GM12864 (cell line): ENCODE results near the gene HAND2.

Source experiments
- DNase-seq: peaks from one replicate; pipeline ENCODE4 v3.0.0-alpha.2; 2011; ENCODE audit warnings: low read depth
- H3K4me3 ChIP-seq: 2 replicates; pipeline ENCODE4 v1.5.1; 2011; ENCODE audit warnings: mild to moderate bottlenecking, low read depth, low read length, control low read depth
- TF ChIP-seq, protein P1 (sequence below): IDR thresholded peaks from 2 replicates; pipeline ENCODE4 v1.5.1; 2011; ENCODE audit warnings: low read depth, mild to moderate bottlenecking, moderate library complexity, low read length, control low read depth, inconsistent platforms; ENCODE audit errors: missing control alignments

Gene HAND2

DNA sequence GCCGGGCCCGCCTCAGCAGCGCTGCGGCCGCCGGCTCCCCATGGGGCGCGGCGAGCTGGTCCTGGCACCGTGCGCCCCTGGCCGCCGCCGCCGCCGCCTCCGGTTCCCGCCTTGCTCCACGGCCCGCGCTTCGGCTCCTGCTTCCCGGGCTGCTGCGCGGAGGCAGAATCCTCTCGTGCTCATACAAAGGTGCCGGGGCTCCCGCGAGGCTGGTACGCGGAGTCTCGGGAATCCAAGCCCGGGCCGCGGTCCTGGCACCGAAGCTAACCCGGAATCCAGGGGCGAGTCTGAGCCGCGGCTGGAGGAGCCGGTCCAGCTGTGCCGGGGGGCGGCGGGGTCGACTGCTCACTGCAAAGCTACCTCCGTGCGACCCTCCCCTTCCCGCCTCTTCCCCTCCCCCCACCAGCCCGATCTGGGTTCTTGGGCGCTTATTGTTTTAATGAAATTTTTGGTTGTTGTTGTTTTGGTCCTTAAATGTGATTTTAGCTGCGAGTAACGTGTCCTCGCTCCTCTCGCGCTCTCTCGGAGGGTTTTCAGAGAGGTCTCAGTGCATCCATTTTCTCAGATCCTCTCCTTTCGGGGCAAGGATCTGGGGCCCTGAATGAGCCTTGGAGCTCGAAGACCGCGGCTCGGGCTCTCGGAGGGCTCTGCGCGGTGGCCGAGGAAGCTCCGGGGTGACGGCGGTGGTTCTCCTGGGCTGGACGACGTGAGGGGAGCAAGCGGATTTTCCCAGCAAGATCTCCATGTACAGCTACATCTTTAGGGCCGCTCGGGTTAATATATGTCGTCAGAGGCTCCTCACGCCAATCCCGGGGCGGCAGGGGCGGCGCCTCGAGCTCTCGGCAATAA is at the start of gene HAND2:
Gene HAND2 (minus strand): TSS at position 753 of the 849 bp plus-strand sequence. CDS start 940 bp downstream, outside the sequence.
- DNase-seq: no peak
- TF ChIP-seq, protein P1, sequence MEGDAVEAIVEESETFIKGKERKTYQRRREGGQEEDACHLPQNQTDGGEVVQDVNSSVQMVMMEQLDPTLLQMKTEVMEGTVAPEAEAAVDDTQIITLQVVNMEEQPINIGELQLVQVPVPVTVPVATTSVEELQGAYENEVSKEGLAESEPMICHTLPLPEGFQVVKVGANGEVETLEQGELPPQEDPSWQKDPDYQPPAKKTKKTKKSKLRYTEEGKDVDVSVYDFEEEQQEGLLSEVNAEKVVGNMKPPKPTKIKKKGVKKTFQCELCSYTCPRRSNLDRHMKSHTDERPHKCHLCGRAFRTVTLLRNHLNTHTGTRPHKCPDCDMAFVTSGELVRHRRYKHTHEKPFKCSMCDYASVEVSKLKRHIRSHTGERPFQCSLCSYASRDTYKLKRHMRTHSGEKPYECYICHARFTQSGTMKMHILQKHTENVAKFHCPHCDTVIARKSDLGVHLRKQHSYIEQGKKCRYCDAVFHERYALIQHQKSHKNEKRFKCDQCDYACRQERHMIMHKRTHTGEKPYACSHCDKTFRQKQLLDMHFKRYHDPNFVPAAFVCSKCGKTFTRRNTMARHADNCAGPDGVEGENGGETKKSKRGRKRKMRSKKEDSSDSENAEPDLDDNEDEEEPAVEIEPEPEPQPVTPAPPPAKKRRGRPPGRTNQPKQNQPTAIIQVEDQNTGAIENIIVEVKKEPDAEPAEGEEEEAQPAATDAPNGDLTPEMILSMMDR: no peak
- no peak within 1 kb of the TSS for H3K4me3 ChIP-seq

DNA sequence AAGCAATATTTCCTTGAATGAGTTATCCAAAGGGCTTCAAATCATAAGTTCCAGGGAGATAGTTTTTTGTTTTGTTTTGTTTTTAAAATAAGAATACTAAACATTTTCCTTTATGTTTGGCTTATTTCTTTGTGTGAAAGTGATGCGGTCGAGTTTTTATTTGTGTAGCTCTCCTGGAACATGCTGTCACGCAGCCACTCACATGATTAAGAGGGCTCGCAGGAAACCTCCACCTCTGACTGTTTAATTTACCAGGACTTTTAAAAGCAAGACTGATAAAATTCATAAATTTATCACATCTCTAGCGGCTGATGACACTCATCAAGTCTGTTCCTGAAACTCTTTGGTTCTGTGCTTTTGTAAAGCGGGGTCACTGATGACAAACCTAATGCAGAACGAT is 48.9 kb upstream of the HAND2 start:
- TF ChIP-seq, protein P1: no peak
- DNase-seq: no peak
- no peak overlapping the region for H3K4me3 ChIP-seq

DNA sequence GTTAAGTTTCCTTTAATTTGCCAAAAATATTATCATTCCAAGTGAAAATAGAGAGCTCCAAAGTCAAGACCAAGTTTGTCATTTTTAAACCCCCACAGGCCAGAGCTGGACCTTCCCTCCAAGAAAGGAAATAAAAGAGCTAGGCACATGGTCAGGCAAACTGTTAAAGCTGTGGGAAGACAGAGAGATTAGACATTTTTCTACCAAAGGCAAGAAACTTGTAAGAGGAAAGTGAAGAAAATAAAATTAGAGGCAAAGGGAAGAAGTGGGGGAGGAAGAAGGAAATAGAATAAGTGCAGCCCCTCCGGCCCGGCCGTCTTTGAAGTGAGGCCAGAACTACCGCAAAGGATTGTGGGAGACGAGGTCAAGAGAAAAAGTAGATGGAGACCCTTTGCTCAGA is 47.9 kb upstream of the HAND2 start:
- no peak overlapping the region for H3K4me3 ChIP-seq
- TF ChIP-seq, protein P1: no peak
- DNase-seq: no peak

DNA sequence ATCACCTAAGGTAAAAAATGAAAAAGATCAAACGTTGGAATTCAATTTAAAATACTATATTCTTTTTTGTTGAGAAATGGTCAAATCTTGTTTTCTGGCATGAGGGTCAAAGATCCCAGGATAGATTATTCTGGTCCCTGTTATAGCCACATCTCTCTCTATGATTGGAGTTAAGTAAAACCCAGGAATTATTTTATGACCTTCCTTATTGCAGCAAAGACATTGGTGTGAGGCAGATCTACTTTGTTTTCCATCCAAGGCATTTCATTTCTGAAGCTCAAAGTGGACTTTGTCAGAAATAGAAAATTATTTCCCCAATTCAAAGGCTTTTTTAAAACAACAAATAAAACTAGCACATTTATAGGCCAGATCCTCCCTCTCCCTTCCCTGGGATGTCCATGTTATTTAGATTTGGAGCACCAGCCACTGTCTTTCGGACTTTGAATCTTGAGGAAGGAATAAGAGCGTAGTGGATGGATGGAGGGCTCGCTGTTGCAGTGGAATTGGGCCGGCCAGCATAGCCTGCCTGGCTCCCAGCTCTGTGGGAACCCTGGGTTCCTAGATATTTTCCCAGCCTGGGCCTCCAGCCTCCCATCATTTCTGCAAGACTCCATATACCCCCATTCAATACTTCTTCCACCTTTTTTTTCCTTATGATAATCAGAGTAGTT is 45.6 kb upstream of the HAND2 start:
- DNase-seq: no peak
- no peak overlapping the region for H3K4me3 ChIP-seq
- TF ChIP-seq, protein P1: no peak

DNA sequence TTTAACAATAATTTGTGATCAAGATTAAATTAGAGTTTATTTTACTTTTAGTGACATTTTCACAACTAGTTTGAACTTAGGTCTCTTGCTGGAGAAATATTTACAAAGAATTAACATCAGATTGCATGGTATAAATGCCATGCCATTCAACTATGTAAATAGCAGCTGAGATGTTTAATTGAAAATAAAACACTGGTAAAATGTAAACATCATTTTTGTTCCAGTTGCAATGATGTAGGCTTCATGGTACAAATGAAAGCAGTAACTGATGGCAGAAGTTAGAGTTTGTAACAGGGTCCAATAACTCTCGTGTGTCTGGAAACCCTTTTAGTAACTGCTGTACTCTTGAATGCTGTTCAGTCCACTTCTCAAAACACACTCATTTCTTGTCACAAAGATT is 43.7 kb upstream of the HAND2 start:
- TF ChIP-seq, protein P1: no peak
- no peak for DNase-seq

DNA sequence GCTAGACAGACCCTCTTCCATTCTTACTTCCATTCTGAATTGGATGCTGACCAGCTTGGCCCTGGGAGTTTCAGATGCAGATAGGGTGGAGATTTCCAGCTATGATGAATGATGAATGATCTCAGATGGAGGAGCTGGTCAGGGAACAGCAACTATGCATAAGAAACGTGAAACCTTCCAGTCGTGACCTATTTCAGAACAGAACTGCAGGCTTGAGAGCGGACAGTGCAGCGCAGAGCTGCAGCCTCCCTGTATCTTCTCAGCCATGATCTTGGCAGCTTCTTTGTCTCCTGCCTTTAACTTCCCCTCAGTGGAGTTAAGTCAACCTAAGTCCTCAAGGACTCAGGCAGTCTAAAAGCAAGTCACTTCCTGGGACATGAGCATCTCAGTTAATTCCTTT is 43.3 kb upstream of the HAND2 start:
- no peak overlapping the region for H3K4me3 ChIP-seq
- TF ChIP-seq, protein P1: no peak
- DNase-seq: no peak

More for the DNA sequence above, 43.7 kb upstream of the HAND2 start:
- no peak overlapping the region for H3K4me3 ChIP-seq
